Panc1 (cell line): Measurements from ENCODE around the gene ANKRD17. TPM values are rescaled to one million over a fixed set of nuclear protein-coding genes. Genes with fewer than 3 reads are reported as not detected.

Source experiments
- ATAC-seq: fragments of 200-7000 bp; cut with Tn5 transposase; 2 replicates; pipeline ENCODE4 v1.9.1; 2020; ENCODE audit warnings: mild to moderate bottlenecking, moderate library complexity
- BruUV-seq: library from RNA; stranded (reverse); fragments of 400-500 nt; replicated peaks from 2 replicates; lab custom pipeline; 2021; lab: Mats Ljungman, UMichigan
- CTCF ChIA-PET: fragments of 300-600 bp; sonication (Branson Sonifier 250); formaldehyde crosslinking; loops from one replicate; lab custom pipeline; 2022; ENCODE audit warnings: antibody characterized with exemption; lab: Charles Lee
- POLR2A ChIA-PET: fragments of 300-600 bp; sonication (Branson Sonifier 250); formaldehyde crosslinking; loops from one replicate; lab custom pipeline; 2022; ENCODE audit warnings: antibody characterized with exemption; lab: Charles Lee
- DNase-seq: peaks from one replicate; pipeline ENCODE4 v3.0.0-alpha.2; 2010; ENCODE audit warnings: low read depth, low spot score
- H3K27ac ChIP-seq: 2 replicates; pipeline ENCODE4 v1.5.1; 2011; ENCODE audit warnings: mild to moderate bottlenecking, low read length, inconsistent platforms
- H3K27me3 ChIP-seq: fragments of 200-500 bp; sonication (Bioruptor generic); 2 replicates; pipeline ENCODE4 v1.6.0; 2014; ENCODE audit warnings: low read length, inconsistent platforms; ENCODE audit not compliant: control insufficient read depth, insufficient read depth
- H3K36me3 ChIP-seq: fragments of 200-500 bp; sonication (Bioruptor generic); 2 replicates; pipeline ENCODE4 v1.5.1; 2014; ENCODE audit warnings: inconsistent platforms, mild to moderate bottlenecking, low read length, moderate library complexity; ENCODE audit not compliant: control insufficient read depth, insufficient read depth
- H3K4me1 ChIP-seq: 2 replicates; pipeline ENCODE4 v1.5.1; 2011; ENCODE audit warnings: inconsistent platforms, mild to moderate bottlenecking, low read length, moderate library complexity; ENCODE audit not compliant: control insufficient read depth, insufficient read depth
- H3K4me3 ChIP-seq, 2 experiments: 2 replicates each; pipeline ENCODE4 v1.5.1; 2011 to 2012; ENCODE audit warnings: low read depth in 2 of 2, low read length in 2 of 2, mild to moderate bottlenecking in 2 of 2, inconsistent platforms in 1 of 2, moderate library complexity in 1 of 2
- H3K9me3 ChIP-seq: fragments of 200-500 bp; sonication (Bioruptor generic); 2 replicates; pipeline ENCODE4 v1.5.1; 2014; ENCODE audit warnings: low read depth, mild to moderate bottlenecking, inconsistent platforms, low read length, moderate library complexity; ENCODE audit not compliant: control insufficient read depth, insufficient read depth
- CTCF ChIP-seq: fragments of 450-650 bp; IDR thresholded peaks from 2 replicates; pipeline ENCODE4 v1.5.1; 2017; ENCODE audit warnings: mild to moderate bottlenecking
- POLR2AphosphoS5 ChIP-seq: IDR thresholded peaks from 2 replicates; pipeline ENCODE4 v1.6.1; 2012; ENCODE audit warnings: mild to moderate bottlenecking, low read depth, low read length, moderate library complexity
- SIN3A ChIP-seq: IDR thresholded peaks from 2 replicates; pipeline ENCODE4 v1.6.1; 2012; ENCODE audit warnings: low read depth, mild to moderate bottlenecking, low read length, moderate library complexity, borderline replicate concordance; ENCODE audit not compliant: insufficient read depth
- TCF7L2 ChIP-seq: IDR thresholded peaks from 2 replicates; pipeline ENCODE4 v1.6.1; 2011; ENCODE audit warnings: mild to moderate bottlenecking, low read depth, low read length, inconsistent platforms
- in situ Hi-C: cut with HindIII; loops from 2 replicates; pipeline ENCODE4 v1.10.0; 2016; ENCODE audit warnings: low sequenced_read_pairs, low pct_unique_long_range_greater_than_20kb
- intact Hi-C: fragments of 100-400 bp; cut with micrococcal nuclease; formaldehyde crosslinking; loops from one replicate; pipeline ENCODE4 v1.10.0; 2022; ENCODE audit not compliant: unreplicated experiment
- total RNA-seq: library from RNA; stranded (reverse); gene quantifications from one replicate; pipeline ENCODE4 v1.2.1, GENCODE V29; 2021; ENCODE audit not compliant: unreplicated experiment
- TF ChIP-seq, protein P1 (sequence below), 2 experiments: IDR thresholded peaks; 2 replicates each; pipeline ENCODE4 v1.6.1; 2011 to 2012; ENCODE audit warnings: low read depth in 2 of 2, control low read depth in 1 of 2, low read length in 1 of 2, mild to moderate bottlenecking in 1 of 2, moderate library complexity in 1 of 2; ENCODE audit not compliant: insufficient read depth in 1 of 2

The ANKRD17 gene
- total RNA-seq, 1 experiment from 2014 or later = 38.5 TPM

- Histone ChIP-seq H3K27me3 (no peaks in the 10 kb centered on the region), H3K9me3 (no peaks in the 10 kb centered on the region), H3K36me3 (no peaks in the 10 kb centered on the region; the same call in 1 of the 2 replicates), H3K27ac (peak overlapping the region; percentile 96), H3K4me3 (peak overlapping the region; percentile 73 to 76), H3K4me1 (peaks cover 8% of the 10 kb centered on the region; the same call in 1 of the 2 replicates)
- intact Hi-C loops = loop anchor here (5.0 kb wide), 1 partner anchor 117 kb away; no protein-coding TSS in a partner anchor
- DNase-seq (no peak), ATAC-seq (no peak)
- in situ Hi-C loops = no loop called here
- TF ChIP-seq SIN3A (no peak), CTCF (no peak), TCF7L2 (no peak), POLR2AphosphoS5 (no peak)
- TF ChIP-seq, protein P1, sequence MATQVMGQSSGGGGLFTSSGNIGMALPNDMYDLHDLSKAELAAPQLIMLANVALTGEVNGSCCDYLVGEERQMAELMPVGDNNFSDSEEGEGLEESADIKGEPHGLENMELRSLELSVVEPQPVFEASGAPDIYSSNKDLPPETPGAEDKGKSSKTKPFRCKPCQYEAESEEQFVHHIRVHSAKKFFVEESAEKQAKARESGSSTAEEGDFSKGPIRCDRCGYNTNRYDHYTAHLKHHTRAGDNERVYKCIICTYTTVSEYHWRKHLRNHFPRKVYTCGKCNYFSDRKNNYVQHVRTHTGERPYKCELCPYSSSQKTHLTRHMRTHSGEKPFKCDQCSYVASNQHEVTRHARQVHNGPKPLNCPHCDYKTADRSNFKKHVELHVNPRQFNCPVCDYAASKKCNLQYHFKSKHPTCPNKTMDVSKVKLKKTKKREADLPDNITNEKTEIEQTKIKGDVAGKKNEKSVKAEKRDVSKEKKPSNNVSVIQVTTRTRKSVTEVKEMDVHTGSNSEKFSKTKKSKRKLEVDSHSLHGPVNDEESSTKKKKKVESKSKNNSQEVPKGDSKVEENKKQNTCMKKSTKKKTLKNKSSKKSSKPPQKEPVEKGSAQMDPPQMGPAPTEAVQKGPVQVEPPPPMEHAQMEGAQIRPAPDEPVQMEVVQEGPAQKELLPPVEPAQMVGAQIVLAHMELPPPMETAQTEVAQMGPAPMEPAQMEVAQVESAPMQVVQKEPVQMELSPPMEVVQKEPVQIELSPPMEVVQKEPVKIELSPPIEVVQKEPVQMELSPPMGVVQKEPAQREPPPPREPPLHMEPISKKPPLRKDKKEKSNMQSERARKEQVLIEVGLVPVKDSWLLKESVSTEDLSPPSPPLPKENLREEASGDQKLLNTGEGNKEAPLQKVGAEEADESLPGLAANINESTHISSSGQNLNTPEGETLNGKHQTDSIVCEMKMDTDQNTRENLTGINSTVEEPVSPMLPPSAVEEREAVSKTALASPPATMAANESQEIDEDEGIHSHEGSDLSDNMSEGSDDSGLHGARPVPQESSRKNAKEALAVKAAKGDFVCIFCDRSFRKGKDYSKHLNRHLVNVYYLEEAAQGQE (IDR thresholded peaks at IDR 0.05; ENCODE audit: insufficient read depth in 1 of 2, low read depth in 2 of 2, low read length in 1 of 2) = no peak
- TSS peak; percentile 87 for BruUV-seq
- POLR2A ChIA-PET = interaction anchor here (0.5 to 0.7 kb wide), 2 partner anchors 36 to 51 kb away, joined by 4 to 10 read pairs; no protein-coding TSS in a partner anchor
- CTCF ChIA-PET = no interaction called here
Measured at GRCh38 chr4:73259571-73260090, 1.0 kb upstream of the ANKRD17 start.

DNA sequence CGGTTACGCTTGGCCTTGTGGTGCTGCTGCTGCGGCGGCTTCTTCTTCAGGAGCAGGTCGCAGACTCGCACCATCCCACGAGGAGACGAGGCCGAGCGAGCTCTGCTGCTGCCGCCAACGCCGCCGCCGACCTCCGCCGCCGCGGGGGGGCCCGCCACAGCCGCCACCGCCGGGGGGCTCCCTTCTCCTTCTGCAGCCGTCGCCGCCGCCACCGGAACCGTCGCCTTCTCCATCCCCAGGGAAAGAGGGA lies 237 bp downstream of the ANKRD17 start:
- ChIA-PET CTCF (interaction anchor here (0.8 kb wide), 1 partner anchor 220 kb away, joined by 4 read pairs; no protein-coding TSS in a partner anchor), POLR2A (interaction anchor here (0.5 to 0.7 kb wide), 3 partner anchors 14 to 190 kb away, joined by 4 to 7 read pairs (median 4); no protein-coding TSS in a partner anchor)
- intact Hi-C loops (loop anchor here (5.0 kb wide), 1 partner anchor 116 kb away; no protein-coding TSS in a partner anchor), in situ Hi-C loops (no loop called here)
- DNase-seq (no peak), ATAC-seq (no peak; the same call in 1 of the 2 replicates)
- TF ChIP-seq TCF7L2 (no peak), CTCF (peak; percentile 64)
- peaks cover 8% of the 10 kb centered on the region; the same call in 1 of the 2 replicates for H3K4me1 ChIP-seq
- H3K9me3 ChIP-seq = no peaks in the 10 kb centered on the region
- peak overlapping the region; percentile 75; the same call in 1 of the 2 replicates for H3K27ac ChIP-seq
- H3K36me3 ChIP-seq = peaks cover 4% of the 10 kb centered on the region
- H3K27me3 ChIP-seq = no peaks in the 10 kb centered on the region
- H3K4me3 ChIP-seq = peak overlapping the region; percentile 73 to 76
- no TSS peak for BruUV-seq
